Measurements from ENCODE around the gene ZC2HC1B.

The ZC2HC1B gene

GRCh38 chr6:143959927-143960326 lies 95.7 kb downstream of the ZC2HC1B start:
- no peak for TF ChIP-seq CTCF (IDR thresholded peaks at IDR 0.05; ENCODE audit: insufficient read depth, low read length, poor library complexity, severe bottlenecking)

DNA sequence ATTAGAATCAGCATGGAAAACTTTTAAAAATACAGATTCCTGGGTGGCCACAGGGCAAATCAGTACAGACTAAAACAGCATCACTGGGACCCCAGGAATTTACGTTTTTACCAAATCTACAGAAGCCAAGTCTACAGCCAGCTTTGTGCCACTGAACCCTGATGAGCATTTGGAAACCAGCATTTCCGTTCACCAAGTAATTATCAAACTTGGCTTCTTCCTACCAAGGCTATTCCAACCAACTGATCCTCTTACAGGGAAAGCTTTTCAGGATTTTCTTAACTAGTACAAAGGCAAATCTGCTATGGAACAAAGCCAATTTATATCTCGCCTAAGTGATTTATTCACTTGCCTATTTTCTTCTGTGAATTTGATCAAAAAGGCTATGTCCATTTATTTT lies 96.8 kb downstream of the ZC2HC1B start:
- TF ChIP-seq CTCF (IDR thresholded peaks at IDR 0.05; ENCODE audit: insufficient read depth, low read length, poor library complexity, severe bottlenecking), result no peak
- Histone ChIP-seq H3K27me3 (replicated peaks; ENCODE audit: control insufficient read depth, insufficient read depth, low read length) (no peaks in the 10 kb centered on the region), H3K36me3 (ENCODE audit: control insufficient read depth, insufficient read depth, low read length) (no peaks in the 10 kb centered on the region; the same call in 1 of the 2 replicates), H3K4me3 (replicated peaks; ENCODE audit: low read depth, low read length) (no peak overlapping the region)
- DNase-seq (ENCODE audit: extremely low read depth, insufficient read length), result no peak

More at GRCh38 chr6:143959927-143960326, 95.7 kb downstream of the ZC2HC1B start:
- H3K27me3 ChIP-seq (replicated peaks; ENCODE audit: control insufficient read depth, insufficient read depth, low read length), result no peaks in the 10 kb centered on the region
- H3K36me3 ChIP-seq (ENCODE audit: control insufficient read depth, insufficient read depth, low read length), result no peaks in the 10 kb centered on the region
- no peak overlapping the region for H3K4me3 ChIP-seq (replicated peaks; ENCODE audit: low read depth, low read length)
- DNase-seq (ENCODE audit: extremely low read depth, insufficient read length), result no peak

DNA sequence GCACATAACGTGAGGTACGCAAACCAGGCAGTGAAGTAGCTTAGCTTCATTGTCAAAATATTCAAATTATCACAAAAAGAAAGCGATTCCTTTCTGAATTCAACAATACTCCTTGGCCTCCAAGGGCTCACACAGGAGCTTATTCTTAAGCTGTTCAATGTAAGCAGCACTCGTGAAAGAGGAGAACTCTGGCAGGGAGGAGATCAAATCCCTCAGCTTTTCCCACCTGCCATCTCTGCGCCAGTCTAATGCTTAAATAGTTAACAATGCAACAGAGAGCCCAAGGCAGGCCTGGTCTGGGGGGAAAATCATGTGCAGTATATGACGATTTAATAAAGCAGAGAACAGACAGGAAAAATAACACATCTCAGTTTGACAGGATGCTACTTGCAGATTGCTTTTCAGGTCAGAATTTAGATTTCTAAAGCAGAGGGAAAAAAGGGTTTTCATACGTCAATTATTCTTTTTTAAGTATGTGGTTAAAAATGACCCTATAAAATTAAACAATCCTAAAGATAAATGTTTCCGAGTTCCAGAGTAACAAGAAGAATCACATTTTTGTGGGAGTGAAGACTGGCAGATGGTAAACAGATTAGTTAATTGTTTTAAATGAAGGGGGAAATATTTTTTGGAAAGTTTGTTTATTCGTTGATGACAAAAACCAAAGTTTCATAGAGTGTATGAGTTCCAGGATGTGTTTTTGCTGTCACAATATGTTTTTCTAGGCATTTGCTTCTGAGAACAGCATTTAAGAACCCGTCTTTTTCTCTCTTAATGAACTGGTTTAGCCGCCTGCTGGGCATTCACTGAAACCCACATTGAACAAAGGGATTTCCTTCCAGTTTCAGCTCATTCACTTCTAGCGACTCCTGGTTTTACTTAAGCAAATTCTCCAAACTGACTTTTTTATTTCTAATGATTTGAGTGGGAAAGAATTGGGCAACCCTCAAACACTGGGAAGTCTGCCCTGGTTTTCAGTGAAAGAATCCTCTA lies 97.9 kb downstream of the ZC2HC1B start:
- no peak for TF ChIP-seq CTCF (IDR thresholded peaks at IDR 0.05; ENCODE audit: insufficient read depth, low read length, poor library complexity, severe bottlenecking)
- DNase-seq (ENCODE audit: extremely low read depth, insufficient read length), result no peak
- H3K36me3 ChIP-seq (ENCODE audit: control insufficient read depth, insufficient read depth, low read length), result no peaks in the 10 kb centered on the region; the same call in 1 of the 2 replicates
- no peak overlapping the region for H3K4me3 ChIP-seq (replicated peaks; ENCODE audit: low read depth, low read length)
- no peaks in the 10 kb centered on the region for H3K27me3 ChIP-seq (replicated peaks; ENCODE audit: control insufficient read depth, insufficient read depth, low read length)

DNA sequence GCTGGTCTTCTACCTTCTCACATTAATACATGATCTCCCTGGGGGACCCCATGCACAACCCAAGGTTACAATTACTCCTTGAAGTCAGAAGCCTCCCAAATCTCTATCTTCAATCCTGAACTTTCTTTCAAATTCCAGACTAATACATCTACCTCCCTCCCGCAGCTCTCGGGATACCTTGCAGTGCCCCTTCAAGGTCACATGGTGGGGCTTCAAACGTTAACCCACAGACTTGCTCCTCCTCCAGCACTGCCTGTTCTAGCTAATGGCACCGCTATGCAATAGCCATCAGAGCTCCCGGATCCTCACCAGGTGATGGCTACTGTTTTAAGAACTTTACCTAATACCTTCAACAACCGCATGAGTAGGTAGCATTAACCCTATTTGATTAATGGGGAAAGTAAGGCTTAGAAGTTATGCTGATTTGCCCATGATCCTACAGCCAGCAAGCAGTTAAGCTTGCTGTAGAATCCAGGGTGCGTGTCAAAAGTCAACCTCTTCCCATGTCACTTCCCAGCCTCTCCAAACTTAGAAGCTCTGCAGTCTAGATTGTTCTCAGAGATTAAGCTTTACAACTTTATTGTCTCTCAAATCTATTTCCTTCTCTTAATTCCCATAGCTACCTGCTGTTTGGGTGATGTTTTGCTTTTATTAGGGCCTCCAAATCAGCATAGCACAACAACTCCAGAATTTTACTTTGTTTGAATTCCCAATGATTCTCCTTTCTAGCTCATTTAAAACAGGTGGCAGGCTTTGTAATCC lies 99.1 kb downstream of the ZC2HC1B start:
- DNase-seq (ENCODE audit: extremely low read depth, insufficient read length), result no peak
- no peak overlapping the region for H3K4me3 ChIP-seq (replicated peaks; ENCODE audit: low read depth, low read length)
- H3K27me3 ChIP-seq (replicated peaks; ENCODE audit: control insufficient read depth, insufficient read depth, low read length), result no peaks in the 10 kb centered on the region
- no peak for TF ChIP-seq CTCF (IDR thresholded peaks at IDR 0.05; ENCODE audit: insufficient read depth, low read length, poor library complexity, severe bottlenecking)
- no peaks in the 10 kb centered on the region; the same call in 1 of the 2 replicates for H3K36me3 ChIP-seq (ENCODE audit: control insufficient read depth, insufficient read depth, low read length)

GRCh38 chr6:143964674-143965081 lies 100.4 kb downstream of the ZC2HC1B start:
- Histone ChIP-seq H3K4me3 (replicated peaks; ENCODE audit: low read depth, low read length) (no peak overlapping the region), H3K36me3 (ENCODE audit: control insufficient read depth, insufficient read depth, low read length) (no peaks in the 10 kb centered on the region; the same call in 1 of the 2 replicates), H3K27me3 (replicated peaks; ENCODE audit: control insufficient read depth, insufficient read depth, low read length) (no peaks in the 10 kb centered on the region)
- no peak for DNase-seq (ENCODE audit: extremely low read depth, insufficient read length)
- no peak for TF ChIP-seq CTCF (IDR thresholded peaks at IDR 0.05; ENCODE audit: insufficient read depth, low read length, poor library complexity, severe bottlenecking)

All from GM06990 (cell line).